H1 (cell line): ENCODE measurements around the gene HOXA13. TPM values are rescaled to one million over a fixed set of nuclear protein-coding genes. Genes with fewer than 3 reads are reported as not detected.

Experiments
- CTCF ChIA-PET: fragments of 300-600 bp; sonication (Branson Sonifier 250); formaldehyde crosslinking; loops from one replicate; lab custom pipeline; 2021; ENCODE audit not compliant: partially characterized antibody; lab: Charles Lee
- POLR2A ChIA-PET: fragments of 300-600 bp; sonication (Branson Sonifier 250); formaldehyde crosslinking; loops from one replicate; lab custom pipeline; 2021; ENCODE audit warnings: inconsistent platforms; ENCODE audit not compliant: partially characterized antibody; lab: Charles Lee
- DNase-seq, 2 experiments: peaks; one replicate each; pipeline versions ENCODE4 v3.0.0 to v3.0.0-alpha.2; 2010 to 2022; ENCODE audit warnings: low spot score in 2 of 2, low read depth in 1 of 2, mixed read lengths in 1 of 2
- FAIRE-seq: peaks from 2 replicates; lab custom pipeline; 2011; peaks lifted over from hg19 to GRCh38; lab: Jason Lieb, UNC
- H2AFZ ChIP-seq: 2 replicates; pipeline ENCODE4 v1.8.1; 2012; ENCODE audit warnings: low read length, inconsistent platforms
- H2AK5ac ChIP-seq: 2 replicates; pipeline ENCODE4 v1.6.1; 2013; ENCODE audit warnings: low read depth, low read length
- H2BK120ac ChIP-seq: replicated peaks from 2 replicates; pipeline ENCODE3; 2013; ENCODE audit warnings: low read depth, low read length, inconsistent platforms
- H2BK12ac ChIP-seq: 2 replicates; pipeline ENCODE4 v1.6.1; 2013; ENCODE audit warnings: low read depth, low read length
- H2BK15ac ChIP-seq: 2 replicates; pipeline ENCODE4 v1.6.1; 2013; ENCODE audit warnings: low read length
- H2BK20ac ChIP-seq: 2 replicates; pipeline ENCODE4 v1.6.1; 2013; ENCODE audit warnings: low read length
- H2BK5ac ChIP-seq: 2 replicates; pipeline ENCODE4 v1.6.1; 2013; ENCODE audit warnings: low read depth, low read length
- H3K14ac ChIP-seq: 2 replicates; pipeline ENCODE4 v1.6.1; 2013; ENCODE audit warnings: inconsistent platforms; ENCODE audit not compliant: insufficient read length
- H3K18ac ChIP-seq: 2 replicates; pipeline ENCODE4 v1.6.1; 2013; ENCODE audit warnings: low read length; ENCODE audit errors: extremely low read depth
- H3K23ac ChIP-seq: 2 replicates; pipeline ENCODE4 v1.6.1; 2013; ENCODE audit warnings: inconsistent platforms; ENCODE audit not compliant: insufficient read length
- H3K23me2 ChIP-seq: 2 replicates; pipeline ENCODE4 v1.6.1; 2013; ENCODE audit warnings: low read depth, low read length
- H3K27ac ChIP-seq: 2 replicates; pipeline ENCODE4 v1.6.1; 2011; ENCODE audit warnings: low read depth, low read length, inconsistent platforms
- H3K27me3 ChIP-seq, 4 experiments: replicated peaks in 1 of 4; 1 replicate in 1 of 4; 2 replicates in 3 of 4; pipeline versions ENCODE4 v1.6.1 to v1.8.1; 2011 to 2013; ENCODE audit warnings: low read length in 3 of 4, mild to moderate bottlenecking in 3 of 4, inconsistent platforms in 2 of 4, mixed read lengths in 2 of 4, moderate library complexity in 1 of 4; ENCODE audit not compliant: control insufficient read depth in 3 of 4, insufficient read depth in 3 of 4; ENCODE audit errors: extremely low read depth in 1 of 4
- H3K36me3 ChIP-seq, 4 experiments: 2 replicates each; pipeline versions ENCODE4 v1.6.1 to v1.8.1; 2011 to 2013; ENCODE audit warnings: mild to moderate bottlenecking in 4 of 4, low read length in 3 of 4, moderate library complexity in 2 of 4, control low read depth in 1 of 4, inconsistent platforms in 1 of 4; ENCODE audit not compliant: insufficient read depth in 4 of 4, control insufficient read depth in 2 of 4
- H3K4ac ChIP-seq: replicated peaks from 2 replicates; pipeline ENCODE3; 2013; ENCODE audit warnings: low read length, low read depth, mixed read lengths, inconsistent platforms; ENCODE audit not compliant: insufficient read length
- H3K4me1 ChIP-seq, 4 experiments: replicated peaks in 1 of 4; 1 replicate in 1 of 4; 2 replicates in 3 of 4; pipeline versions ENCODE4 v1.6.1 to v1.8.1; 2011 to 2013; ENCODE audit warnings: low read length in 3 of 4, inconsistent platforms in 2 of 4, mixed read lengths in 1 of 4; ENCODE audit not compliant: insufficient read depth in 4 of 4, control insufficient read depth in 3 of 4
- H3K4me2 ChIP-seq, 2 experiments: 2 replicates each; pipeline versions ENCODE4 v1.6.1 to v1.8.1; 2011 to 2013; ENCODE audit warnings: low read depth in 2 of 2, low read length in 2 of 2, control low read depth in 1 of 2, inconsistent platforms in 1 of 2, mild to moderate bottlenecking in 1 of 2; ENCODE audit not compliant: insufficient read depth in 1 of 2
- H3K4me3 ChIP-seq, 4 experiments: fragments of 200-600, 300-600 bp in 1 of 4; sonication (generic), shearing (Covaris generic), sonication (Bioruptor Twin) in 1 of 4; 2 replicates each; pipeline versions ENCODE4 v1.5.1 to v1.8.1; 2011 to 2016; ENCODE audit warnings: low read length in 4 of 4, low read depth in 3 of 4, control low read depth in 2 of 4, inconsistent platforms in 2 of 4, mild to moderate bottlenecking in 2 of 4, mixed read lengths in 1 of 4, moderate library complexity in 1 of 4; ENCODE audit not compliant: insufficient read depth in 2 of 4; ENCODE audit errors: extremely low read depth in 1 of 4
- H3K56ac ChIP-seq: replicated peaks from 2 replicates; pipeline ENCODE3; 2013; ENCODE audit warnings: low read depth, mild to moderate bottlenecking, mixed read lengths, low read length, inconsistent platforms; ENCODE audit not compliant: insufficient read length
- H3K79me1 ChIP-seq: 2 replicates; pipeline ENCODE4 v1.6.1; 2013; ENCODE audit warnings: low read depth, low read length, control low read depth
- H3K79me2 ChIP-seq, 2 experiments: 2 replicates each; pipeline versions ENCODE4 v1.6.1 to v1.8.1; 2012 to 2013; ENCODE audit warnings: low read length in 2 of 2, mild to moderate bottlenecking in 2 of 2, inconsistent platforms in 1 of 2; ENCODE audit not compliant: insufficient read depth in 2 of 2, control insufficient read depth in 1 of 2
- H3K9ac ChIP-seq, 4 experiments: replicated peaks in 1 of 4; 1 replicate in 1 of 4; 2 replicates in 3 of 4; pipeline versions ENCODE4 v1.6.1 to v1.8.1; 2011 to 2013; ENCODE audit warnings: low read depth in 3 of 4, low read length in 3 of 4, control low read depth in 2 of 4, mild to moderate bottlenecking in 2 of 4, moderate library complexity in 2 of 4, inconsistent platforms in 1 of 4; ENCODE audit errors: extremely low read depth in 1 of 4
- H3K9me3 ChIP-seq, 2 experiments: 2 replicates each; pipeline versions ENCODE4 v1.6.1 to v1.8.1; 2012 to 2013; ENCODE audit warnings: mild to moderate bottlenecking in 2 of 2, moderate library complexity in 2 of 2, control low read depth in 1 of 2, inconsistent platforms in 1 of 2, low read depth in 1 of 2, low read length in 1 of 2, mixed read lengths in 1 of 2; ENCODE audit not compliant: insufficient read depth in 2 of 2
- H4K20me1 ChIP-seq, 2 experiments: replicated peaks in 1 of 2; 2 replicates each; pipeline versions ENCODE3 to v1.8.1; 2011 to 2013; ENCODE audit warnings: inconsistent platforms in 2 of 2, low read length in 2 of 2, mild to moderate bottlenecking in 1 of 2; ENCODE audit not compliant: insufficient read depth in 2 of 2, control insufficient read depth in 1 of 2
- H4K5ac ChIP-seq: 2 replicates; pipeline ENCODE4 v1.6.1; 2013; ENCODE audit warnings: low read length, low read depth, mixed read lengths, inconsistent platforms; ENCODE audit not compliant: insufficient read length
- H4K8ac ChIP-seq: 2 replicates; pipeline ENCODE4 v1.8.0; 2013; ENCODE audit warnings: mild to moderate bottlenecking, moderate library complexity, low read length, inconsistent platforms; ENCODE audit not compliant: insufficient read depth; ENCODE audit errors: extremely low read depth
- H4K91ac ChIP-seq: replicated peaks from 2 replicates; pipeline ENCODE3; 2013; ENCODE audit warnings: low read length, mixed read lengths, inconsistent platforms; ENCODE audit not compliant: insufficient read length
- ASH2L ChIP-seq: fragments of 200-600, 300-600 bp; sonication (generic); IDR thresholded peaks from one replicate; pipeline ENCODE4 v1.7.1; 2017; ENCODE audit warnings: low read length
- CBX8 ChIP-seq: fragments of 300-800, 300-1000 bp; sonication (generic); IDR thresholded peaks from 2 replicates; pipeline ENCODE4 v1.7.1; 2016; ENCODE audit warnings: low read depth, low read length, borderline replicate concordance
- GABPA ChIP-seq: IDR thresholded peaks from 2 replicates; pipeline ENCODE4 v1.6.1; 2011; ENCODE audit warnings: mild to moderate bottlenecking, low read length, moderate library complexity, borderline replicate concordance; ENCODE audit not compliant: insufficient read depth
- HDAC2 ChIP-seq, 2 experiments: fragments of 300-600 bp in 1 of 2; sonication (generic) in 1 of 2; IDR thresholded peaks; 2 replicates each; pipeline ENCODE4 v1.6.1; 2011 to 2012; ENCODE audit warnings: low read depth in 2 of 2, low read length in 2 of 2, mild to moderate bottlenecking in 2 of 2, moderate library complexity in 2 of 2, borderline replicate concordance in 1 of 2, inconsistent platforms in 1 of 2
- JUND ChIP-seq: IDR thresholded peaks from 2 replicates; pipeline ENCODE4 v1.6.1; 2011; ENCODE audit warnings: mild to moderate bottlenecking, improper control_type of control experiment, low read length
- POU5F1 ChIP-seq: IDR thresholded peaks from 2 replicates; pipeline ENCODE4 v1.6.1; 2011; ENCODE audit warnings: low read depth, mild to moderate bottlenecking, low read length, moderate library complexity
- SAP30 ChIP-seq: fragments of 300-600 bp; sonication (generic); IDR thresholded peaks from 2 replicates; pipeline ENCODE4 v1.7.1; 2012; ENCODE audit warnings: low read length, moderate library complexity, mild to moderate bottlenecking, inconsistent platforms; ENCODE audit not compliant: insufficient read depth, insufficient replicate concordance
- SRF ChIP-seq: IDR thresholded peaks from 2 replicates; pipeline ENCODE4 v1.6.1; 2011; ENCODE audit warnings: mild to moderate bottlenecking, low read depth, low read length, moderate library complexity
- SUZ12 ChIP-seq: fragments of 200-600 bp; sonication (generic); IDR thresholded peaks from 2 replicates; pipeline ENCODE4 v1.6.1; 2012; ENCODE audit warnings: mild to moderate bottlenecking, inconsistent platforms, low read length, moderate library complexity, mixed read lengths
- TAF1 ChIP-seq: IDR thresholded peaks from 2 replicates; pipeline ENCODE4 v1.6.1; 2011; ENCODE audit warnings: mild to moderate bottlenecking, low read depth, low read length
- YY1 ChIP-seq: IDR thresholded peaks from 2 replicates; pipeline ENCODE4 v1.6.1; 2011; ENCODE audit warnings: low read depth, mild to moderate bottlenecking, low read length
- WGBS, 2 experiments: shearing (Covaris generic) in 1 of 2; methylation state at CpG; one replicate each; pipeline versions ENCODE4 v1.1.6 to v1.1.7; 2013 to 2015; ENCODE audit warnings: low lambda C conversion rate in 2 of 2, mixed read lengths in 2 of 2, inconsistent platforms in 1 of 2, low coverage in 1 of 2, missing lambda C conversion rate in 1 of 2; ENCODE audit not compliant: insufficient replicate concordance in 2 of 2, insufficient coverage in 1 of 2, insufficient read length in 1 of 2; ENCODE audit errors: extremely low coverage in 1 of 2, missing lambda C conversion rate in 1 of 2; 5-methylcytosine and 5-hydroxymethylcytosine counted together
- polyA plus RNA-seq, 7 experiments: library from polyadenylated mRNA; depleted of rRNA in 3 of 7; stranded (reverse) in 5 of 7; unstranded in 2 of 7; fragments of >200 nt in 5 of 7; fragments of 200-250 nt in 2 of 7; gene quantifications; 1 replicate in 5 of 7; 2 replicates in 1 of 7; 4 replicates in 1 of 7; pipeline versions ENCODE4 v1.2.1 to v1.2.3, GENCODE V29; 2011 to 2013; ENCODE audit warnings: missing spikeins in 2 of 7, mixed read lengths in 2 of 7
- total RNA-seq: library from RNA; stranded (reverse); fragmentation: NEBNext Ultra II Directional; extraction: Animal tissue kit (Norgen Biotek cat#: 25700); gene quantifications from 2 replicates; pipeline ENCODE4 v1.2.1, GENCODE V29; 2021

Gene HOXA13
- total and polyA plus RNA-seq, 2 of the 8 experiments (the other 6 are each of a cell fraction or from before 2014, with no cell fraction given), result not detected

DNA sequence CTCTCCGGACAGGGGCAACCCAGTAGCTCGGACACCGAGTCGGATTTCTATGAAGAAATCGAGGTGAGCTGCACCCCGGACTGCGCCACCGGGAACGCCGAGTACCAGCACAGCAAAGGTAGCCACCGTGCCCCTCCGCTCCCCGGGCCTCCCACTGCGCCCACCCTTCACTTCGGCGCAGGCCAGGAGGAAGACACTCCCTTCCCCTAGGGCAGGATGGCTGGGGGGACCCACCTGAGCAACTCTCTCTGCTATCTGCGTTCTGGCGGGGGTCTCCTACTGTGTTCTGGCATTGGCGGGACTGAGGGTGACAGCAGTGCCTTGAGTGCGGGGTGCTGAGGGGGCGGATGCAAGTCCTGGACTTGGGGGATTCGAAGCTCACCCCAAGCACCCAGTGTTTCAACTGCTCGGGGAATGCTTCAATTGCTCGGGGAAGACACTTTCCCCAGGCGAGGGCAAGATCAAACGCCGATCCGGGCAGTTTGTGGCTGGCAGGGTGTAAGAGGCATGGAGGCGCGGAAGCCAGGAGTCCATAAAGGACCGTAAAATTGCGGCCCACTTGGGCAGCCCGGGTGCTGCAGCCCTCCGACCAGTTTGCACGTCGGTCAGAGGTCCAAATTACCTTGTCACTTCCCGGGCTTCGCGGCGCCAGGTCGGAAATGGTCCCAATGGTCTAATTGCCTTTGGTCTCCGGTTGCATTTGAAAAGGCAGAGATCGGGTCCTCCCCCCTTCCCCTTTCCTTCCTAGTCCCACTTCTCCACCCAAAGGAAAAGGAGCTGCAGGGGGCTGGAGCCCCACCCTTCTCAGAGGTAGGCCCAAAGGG, 43.7 kb upstream of the HOXA13 start:
- Histone ChIP-seq H2AFZ (no peak overlapping the region), H3K36me3 (peaks cover 0 to 11% (median 0%) of the 10 kb centered on the region in 4 experiments; a peak in 1 of 8 replicates), H3K18ac (peak overlapping the region; percentile 38), H3K79me2 (no peaks in the 10 kb centered on the region), H3K4ac (peak overlapping the region; percentile 41), H3K56ac (no peak overlapping the region), H3K79me1 (no peaks in the 10 kb centered on the region), H3K9ac (no peak overlapping the region), H4K5ac (no peak overlapping the region), H2BK12ac (peak overlapping the region; percentile 60; the same call in 1 of the 2 replicates), H2BK120ac (no peak overlapping the region), H2BK15ac (no peak overlapping the region; the same call in 1 of the 2 replicates), H2BK5ac (no peak overlapping the region), H3K4me1 (peaks cover 7 to 50% (median 23%) of the 10 kb centered on the region in 4 experiments), H3K27me3 (peaks cover 99 to 100% (median 100%) of the 10 kb centered on the region in 4 experiments), H3K27ac (no peak overlapping the region), H2AK5ac (no peak overlapping the region), H2BK20ac (0 out of 2 replicates have a peak overlapping the region, but pooled peaks have one; percentile 80), H3K4me2 (peak overlapping the region; percentile 45 to 61), H3K23ac (no peak overlapping the region), H4K20me1 (peaks cover 39 to 55% of the 10 kb centered on the region in 2 experiments), H3K4me3 (peak overlapping the region in 1 of 4 experiments; percentile 43; a peak in 1 of 8 replicates), H4K8ac (peak overlapping the region; percentile 1; the same call in 1 of the 2 replicates), H3K9me3 (no peaks in the 10 kb centered on the region), H3K14ac (no peak overlapping the region), H4K91ac (no peak overlapping the region), H3K23me2 (peaks cover 3% of the 10 kb centered on the region; the same call in 1 of the 2 replicates)
- DNase-seq (peak in 1 of 2 experiments; percentile 73), FAIRE-seq (peak; percentile 24)
- WGBS, 2 experiments, result 6% methylated on average over 43 of the region's 43 CpGs; no CpG with 5 or more reads in 1 of the 2 experiments
- POLR2A ChIA-PET, result no interaction called here
- CTCF ChIA-PET, result interaction anchor here (0.6 to 7.9 kb wide), 7 partner anchors 17 to 1507 kb away, joined by 3 to 57 read pairs (median 5); no protein-coding TSS in a partner anchor
- TF ChIP-seq SAP30, result no peak
- no peak for TF ChIP-seq SRF
- TF ChIP-seq HDAC2 (IDR thresholded peaks at IDR 0.05; ENCODE audit: borderline replicate concordance in 1 of 2, low read depth in 2 of 2, low read length in 2 of 2), result no peak
- TF ChIP-seq ASH2L, result no peak
- 0 out of 2 replicates have a peak, but pooled peaks have one; percentile 50 for TF ChIP-seq CBX8
- no peak for TF ChIP-seq JUND
- TF ChIP-seq POU5F1, result no peak
- TF ChIP-seq TAF1, result no peak
- peak; percentile 89 for TF ChIP-seq SUZ12
- no peak for TF ChIP-seq GABPA
- TF ChIP-seq YY1, result no peak
